PC-3 (cell line): ENCODE results near the gene NTN4. TPM values are rescaled to one million over a fixed set of nuclear protein-coding genes. Genes with fewer than 3 reads are reported as not detected.

Experiments used
- ATAC-seq: fragments of 200-7000 bp; cut with Tn5 transposase; 2 replicates; pipeline ENCODE4 v1.9.1; 2020; ENCODE audit warnings: mild to moderate bottlenecking, moderate library complexity
- BruUV-seq: library from RNA; stranded (reverse); fragments of 400-500 nt; replicated peaks from 2 replicates; lab custom pipeline; 2021; lab: Mats Ljungman, UMichigan
- CTCF ChIA-PET: fragments of 300-600 bp; sonication (Branson Sonifier 250); formaldehyde crosslinking; loops from one replicate; lab custom pipeline; 2022; ENCODE audit warnings: antibody characterized with exemption; lab: Charles Lee
- POLR2A ChIA-PET: fragments of 300-600 bp; sonication (Branson Sonifier 250); formaldehyde crosslinking; loops from one replicate; lab custom pipeline; 2022; ENCODE audit warnings: antibody characterized with exemption; ENCODE audit not compliant: unreplicated experiment; lab: Charles Lee
- DNase-seq: peaks from one replicate; pipeline ENCODE4 v3.0.0-alpha.2; 2015
- H2AFZ ChIP-seq: fragments of 300-600 bp; sonication (generic); 2 replicates; pipeline ENCODE4 v1.6.0; 2016; ENCODE audit warnings: antibody characterized with exemption, low read length
- H3F3A ChIP-seq: fragments of 300-600 bp; sonication (generic); one replicate; pipeline ENCODE4 v1.6.0; 2017; ENCODE audit warnings: antibody characterized with exemption, low read length, control low read depth, mild to moderate bottlenecking; ENCODE audit not compliant: unreplicated experiment
- H3K27ac ChIP-seq: fragments of 300-600 bp; sonication (generic); 2 replicates; pipeline ENCODE4 v1.5.1; 2016; ENCODE audit warnings: mild to moderate bottlenecking, low read length
- H3K27me3 ChIP-seq: fragments of 300-600 bp; sonication (generic); 2 replicates; pipeline ENCODE4 v1.6.1; 2016; ENCODE audit warnings: low read length, mixed read lengths
- H3K36me3 ChIP-seq: fragments of 300-600 bp; sonication (generic); 2 replicates; pipeline ENCODE4 v1.6.1; 2016; ENCODE audit warnings: low read depth, mixed run types, low read length, mixed read lengths
- H3K4me1 ChIP-seq: fragments of 300-600 bp; sonication (generic); 2 replicates; pipeline ENCODE4 v1.5.1; 2016; ENCODE audit warnings: low read length; ENCODE audit not compliant: insufficient read depth
- H3K4me2 ChIP-seq: fragments of 300-600 bp; sonication (generic); 2 replicates; pipeline ENCODE4 v1.6.0; 2016; ENCODE audit warnings: low read length
- H3K4me3 ChIP-seq: fragments of 300-600 bp; sonication (generic); 2 replicates; pipeline ENCODE4 v1.5.1; 2016; ENCODE audit warnings: mild to moderate bottlenecking, low read length, mixed read lengths
- H3K79me2 ChIP-seq: fragments of 300-600 bp; sonication (generic); 2 replicates; pipeline ENCODE4 v1.6.1; 2017; ENCODE audit warnings: low read length, mixed read lengths
- H3K9ac ChIP-seq: fragments of 300-600 bp; sonication (generic); 2 replicates; pipeline ENCODE4 v1.6.0; 2016; ENCODE audit warnings: mild to moderate bottlenecking, low read length
- H3K9me2 ChIP-seq: fragments of 300-600 bp; sonication (generic); replicated peaks from 2 replicates; pipeline ENCODE4 v1.6.1; 2016; ENCODE audit warnings: mixed run types, low read length, mixed read lengths
- H3K9me3 ChIP-seq: fragments of 300-600 bp; sonication (generic); 2 replicates; pipeline ENCODE4 v1.6.1; 2016; ENCODE audit warnings: low read length, mixed read lengths
- H4K20me1 ChIP-seq: fragments of 300-600 bp; sonication (generic); 2 replicates; pipeline ENCODE4 v1.6.1; 2016; ENCODE audit warnings: low read length, mixed read lengths
- CTCF ChIP-seq: fragments of 300-600 bp; sonication (generic); conservative IDR thresholded peaks from 2 replicates; pipeline ENCODE4 v1.5.1; 2017; ENCODE audit warnings: antibody characterized with exemption, low read depth, mild to moderate bottlenecking, low read length
- EZH2 ChIP-seq: fragments of 300-600 bp; sonication (generic); IDR thresholded peaks from one replicate; pipeline ENCODE4 v1.6.1; 2017; ENCODE audit warnings: antibody characterized with exemption, mild to moderate bottlenecking, low read length; ENCODE audit not compliant: unreplicated experiment
- EZH2phosphoT487 ChIP-seq: fragments of 300-600 bp; sonication (generic); IDR thresholded peaks from 2 replicates; pipeline ENCODE4 v1.6.1; 2018; ENCODE audit warnings: mild to moderate bottlenecking, antibody characterized with exemption, low read length, borderline replicate concordance
- intact Hi-C: fragments of 100-400 bp; cut with micrococcal nuclease; formaldehyde crosslinking; loops from 2 replicates; pipeline ENCODE4 v1.9.0; 2023
- total RNA-seq: library from RNA; depleted of rRNA; stranded (reverse); fragments of >200 nt; gene quantifications from 2 replicates; pipeline ENCODE4 v1.2.3, GENCODE V29; 2014

Gene NTN4
- total RNA-seq, 1 experiment from 2014 or later = 39.6 TPM

GRCh38 chr12:95836185-95836609, 45.6 kb upstream of the NTN4 start:
- H3K4me3 ChIP-seq = no peak overlapping the region
- POLR2A ChIA-PET = interaction anchor here (0.5 kb wide), 1 partner anchor 16 kb away, joined by 4 read pairs; no protein-coding TSS in a partner anchor
- no peak for TF ChIP-seq EZH2
- TF ChIP-seq CTCF = no peak
- TF ChIP-seq EZH2phosphoT487 = no peak
- no TSS peak for BruUV-seq
- no peaks in the 10 kb centered on the region for H3K36me3 ChIP-seq
- DNase-seq = peak; percentile 93
- CTCF ChIA-PET = interaction anchor here (0.7 kb wide), 1 partner anchor 498 kb away, joined by 6 read pairs; no protein-coding TSS in a partner anchor
- H4K20me1 ChIP-seq = no peaks in the 10 kb centered on the region
- intact Hi-C loops = no loop called here
- H3F3A ChIP-seq = peaks cover 11% of the 10 kb centered on the region
- H3K4me1 ChIP-seq = peaks cover 31% of the 10 kb centered on the region
- H3K27me3 ChIP-seq = no peaks in the 10 kb centered on the region
- H3K9me2 ChIP-seq = no peaks in the 10 kb centered on the region
- ATAC-seq = peak; percentile 90
- H3K9ac ChIP-seq = peak overlapping the region; percentile 9; the same call in 1 of the 2 replicates
- H2AFZ ChIP-seq = no peak overlapping the region
- peak overlapping the region; percentile 81 for H3K27ac ChIP-seq
- H3K79me2 ChIP-seq = no peaks in the 10 kb centered on the region
- H3K4me2 ChIP-seq = peak overlapping the region; percentile 45
- H3K9me3 ChIP-seq = no peaks in the 10 kb centered on the region

GRCh38 chr12:95834572-95834971, 44.0 kb upstream of the NTN4 start:
- ATAC-seq (no peak), DNase-seq (no peak)
- intact Hi-C loops = no loop called here
- Histone ChIP-seq H3K36me3 (no peaks in the 10 kb centered on the region), H4K20me1 (no peaks in the 10 kb centered on the region), H3K27ac (no peak overlapping the region), H3K9me2 (no peaks in the 10 kb centered on the region), H3K79me2 (no peaks in the 10 kb centered on the region), H3K4me2 (no peak overlapping the region), H3F3A (peaks cover 11% of the 10 kb centered on the region), H3K9ac (no peak overlapping the region), H3K4me3 (no peak overlapping the region), H3K27me3 (no peaks in the 10 kb centered on the region), H2AFZ (no peak overlapping the region), H3K9me3 (no peaks in the 10 kb centered on the region), H3K4me1 (peaks cover 33% of the 10 kb centered on the region)
- ChIA-PET CTCF (no interaction called here), POLR2A (no interaction called here)
- TF ChIP-seq EZH2 (no peak), CTCF (no peak), EZH2phosphoT487 (no peak)
- BruUV-seq = no TSS peak

- TF ChIP-seq CTCF = no peak
- TF ChIP-seq EZH2 = no peak
- no peak for TF ChIP-seq EZH2phosphoT487
- peaks cover 15% of the 10 kb centered on the region for H3K4me1 ChIP-seq
- H3K9me3 ChIP-seq = no peaks in the 10 kb centered on the region
- no peak overlapping the region for H3K4me2 ChIP-seq
- no peak; the same call in 1 of the 2 replicates for ATAC-seq
- no TSS peak for BruUV-seq
- H3K9ac ChIP-seq = no peak overlapping the region
- no peaks in the 10 kb centered on the region for H3K27me3 ChIP-seq
- no peak overlapping the region for H2AFZ ChIP-seq
- H3F3A ChIP-seq = peaks cover 2% of the 10 kb centered on the region
- ChIA-PET CTCF (no interaction called here), POLR2A (no interaction called here)
- H3K4me3 ChIP-seq = no peak overlapping the region
- H3K27ac ChIP-seq = no peak overlapping the region
- no peaks in the 10 kb centered on the region for H3K36me3 ChIP-seq
- H3K9me2 ChIP-seq = no peaks in the 10 kb centered on the region
- intact Hi-C loops = no loop called here
- H4K20me1 ChIP-seq = no peaks in the 10 kb centered on the region
- no peaks in the 10 kb centered on the region for H3K79me2 ChIP-seq
- no peak for DNase-seq
These were observed 39.9 kb upstream of the NTN4 start for GRCh38 chr12:95830335-95831089.
